Measurements from ENCODE around the gene CIAO1.

Gene CIAO1

DNA sequence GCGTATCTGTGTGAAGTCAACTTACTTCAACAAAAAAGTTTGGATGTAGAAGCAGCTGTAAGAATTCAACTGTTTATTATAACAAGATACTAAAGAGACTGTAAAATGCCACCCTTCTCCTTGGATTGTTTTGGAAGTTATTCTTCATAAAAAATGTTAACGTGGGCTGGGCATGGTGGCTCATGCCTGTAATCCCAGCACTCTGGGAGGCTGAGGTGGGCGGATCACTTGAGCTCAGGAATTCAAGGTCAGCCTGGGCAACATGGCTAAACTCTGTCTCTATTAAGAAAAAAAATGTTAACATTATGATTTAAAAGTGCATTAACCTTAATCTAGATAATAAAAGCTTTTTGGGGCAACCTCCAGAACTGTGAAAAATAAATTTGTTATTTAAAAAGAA lies 7.7 kb downstream of the CIAO1 start:
- TF ChIP-seq FOXP2 (optimal IDR thresholded peaks at IDR 0.05; ENCODE audit: borderline replicate concordance, extremely low read depth, extremely low read length, insufficient read depth) (no peak), POLR2AphosphoS5 (IDR thresholded peaks at IDR 0.05; ENCODE audit: low read depth, low read length) (no peak), SIN3A (IDR thresholded peaks at IDR 0.05; ENCODE audit: borderline replicate concordance, insufficient read depth, low read length) (no peak), TAF1 (IDR thresholded peaks at IDR 0.05; ENCODE audit: borderline replicate concordance, insufficient read depth, low read length) (no peak)
- TF ChIP-seq, protein P1, sequence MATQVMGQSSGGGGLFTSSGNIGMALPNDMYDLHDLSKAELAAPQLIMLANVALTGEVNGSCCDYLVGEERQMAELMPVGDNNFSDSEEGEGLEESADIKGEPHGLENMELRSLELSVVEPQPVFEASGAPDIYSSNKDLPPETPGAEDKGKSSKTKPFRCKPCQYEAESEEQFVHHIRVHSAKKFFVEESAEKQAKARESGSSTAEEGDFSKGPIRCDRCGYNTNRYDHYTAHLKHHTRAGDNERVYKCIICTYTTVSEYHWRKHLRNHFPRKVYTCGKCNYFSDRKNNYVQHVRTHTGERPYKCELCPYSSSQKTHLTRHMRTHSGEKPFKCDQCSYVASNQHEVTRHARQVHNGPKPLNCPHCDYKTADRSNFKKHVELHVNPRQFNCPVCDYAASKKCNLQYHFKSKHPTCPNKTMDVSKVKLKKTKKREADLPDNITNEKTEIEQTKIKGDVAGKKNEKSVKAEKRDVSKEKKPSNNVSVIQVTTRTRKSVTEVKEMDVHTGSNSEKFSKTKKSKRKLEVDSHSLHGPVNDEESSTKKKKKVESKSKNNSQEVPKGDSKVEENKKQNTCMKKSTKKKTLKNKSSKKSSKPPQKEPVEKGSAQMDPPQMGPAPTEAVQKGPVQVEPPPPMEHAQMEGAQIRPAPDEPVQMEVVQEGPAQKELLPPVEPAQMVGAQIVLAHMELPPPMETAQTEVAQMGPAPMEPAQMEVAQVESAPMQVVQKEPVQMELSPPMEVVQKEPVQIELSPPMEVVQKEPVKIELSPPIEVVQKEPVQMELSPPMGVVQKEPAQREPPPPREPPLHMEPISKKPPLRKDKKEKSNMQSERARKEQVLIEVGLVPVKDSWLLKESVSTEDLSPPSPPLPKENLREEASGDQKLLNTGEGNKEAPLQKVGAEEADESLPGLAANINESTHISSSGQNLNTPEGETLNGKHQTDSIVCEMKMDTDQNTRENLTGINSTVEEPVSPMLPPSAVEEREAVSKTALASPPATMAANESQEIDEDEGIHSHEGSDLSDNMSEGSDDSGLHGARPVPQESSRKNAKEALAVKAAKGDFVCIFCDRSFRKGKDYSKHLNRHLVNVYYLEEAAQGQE (IDR thresholded peaks at IDR 0.05; ENCODE audit: insufficient read depth in 1 of 2, low read depth in 2 of 2, low read length in 2 of 2): no peak

DNA sequence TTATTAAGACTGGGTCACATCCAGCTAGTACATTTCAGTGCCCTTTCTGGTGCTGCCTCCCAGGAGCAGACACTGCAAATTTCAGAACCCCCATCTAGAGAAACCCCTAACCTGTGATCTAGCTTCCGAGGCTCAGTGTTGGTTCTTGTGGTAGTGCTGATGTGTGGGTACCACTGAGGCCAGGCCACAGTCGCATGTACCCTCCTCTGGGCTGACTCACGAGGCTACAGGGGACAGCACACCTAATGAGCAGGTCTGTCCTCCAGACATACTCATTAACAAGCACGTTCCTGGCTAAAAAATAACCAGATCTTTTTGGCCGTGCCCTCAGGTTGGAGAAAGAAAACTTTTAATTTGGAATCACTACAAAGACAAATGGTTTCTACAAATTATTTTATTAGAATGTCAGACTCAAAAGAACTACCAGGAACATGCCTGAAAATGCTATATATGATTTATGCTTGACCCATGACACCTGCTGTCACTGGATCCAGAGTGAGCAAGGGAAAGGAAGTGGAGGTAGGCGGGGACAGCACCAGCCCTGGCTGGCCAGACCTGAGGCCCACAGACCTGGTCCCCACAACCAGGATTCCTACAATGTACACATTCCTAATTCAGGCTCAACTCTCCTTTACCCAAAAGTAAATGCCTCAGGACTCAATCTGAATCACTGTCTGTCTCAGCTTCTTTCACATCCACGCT lies 8.5 kb downstream of the CIAO1 start:
- TF ChIP-seq POLR2AphosphoS5 (IDR thresholded peaks at IDR 0.05; ENCODE audit: low read depth, low read length) (no peak), TAF1 (IDR thresholded peaks at IDR 0.05; ENCODE audit: borderline replicate concordance, insufficient read depth, low read length) (no peak), FOXP2 (optimal IDR thresholded peaks at IDR 0.05; ENCODE audit: borderline replicate concordance, extremely low read depth, extremely low read length, insufficient read depth) (no peak), SIN3A (IDR thresholded peaks at IDR 0.05; ENCODE audit: borderline replicate concordance, insufficient read depth, low read length) (no peak)
- TF ChIP-seq, protein P1 (IDR thresholded peaks at IDR 0.05; ENCODE audit: insufficient read depth in 1 of 2, low read depth in 2 of 2, low read length in 2 of 2): no peak

DNA sequence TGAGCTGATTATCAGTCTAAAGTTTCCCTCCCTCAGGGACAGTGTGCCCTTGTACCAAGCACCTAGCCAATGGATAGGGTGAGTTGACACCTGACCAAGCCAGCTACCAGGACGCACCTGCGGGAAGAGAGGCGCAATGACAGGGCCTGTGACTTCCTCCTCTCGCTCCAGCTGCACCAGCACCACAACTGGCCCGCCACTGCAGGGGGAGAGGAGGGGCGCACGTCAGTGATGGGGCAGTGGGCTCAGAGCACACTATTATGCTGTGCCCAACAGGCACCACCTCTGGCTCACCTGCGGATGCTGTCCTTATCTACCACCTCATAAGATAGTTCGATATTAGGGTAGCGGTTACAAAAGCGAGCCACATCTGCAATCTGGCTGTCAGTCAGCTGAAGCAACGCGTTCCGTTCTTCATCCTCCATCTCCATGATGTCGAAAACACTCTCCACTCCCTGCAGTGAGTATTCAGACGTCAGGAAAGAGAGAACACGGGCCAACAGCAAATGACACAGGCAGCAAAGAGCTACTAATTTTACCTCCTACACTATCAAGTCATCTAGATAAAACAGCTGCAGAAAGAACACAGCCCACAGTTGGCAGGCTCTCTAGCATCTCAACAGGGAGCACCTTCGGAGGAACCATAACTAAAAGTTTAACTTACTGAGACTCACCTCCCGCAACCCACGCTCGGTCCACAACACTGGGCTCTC lies 10.9 kb downstream of the CIAO1 start:
- TF ChIP-seq FOXP2 (optimal IDR thresholded peaks at IDR 0.05; ENCODE audit: borderline replicate concordance, extremely low read depth, extremely low read length, insufficient read depth): no peak
- no peak for TF ChIP-seq TAF1 (IDR thresholded peaks at IDR 0.05; ENCODE audit: borderline replicate concordance, insufficient read depth, low read length)
- TF ChIP-seq, protein P1 (IDR thresholded peaks at IDR 0.05; ENCODE audit: insufficient read depth in 1 of 2, low read depth in 2 of 2, low read length in 2 of 2): no peak
- no peak for TF ChIP-seq POLR2AphosphoS5 (IDR thresholded peaks at IDR 0.05; ENCODE audit: low read depth, low read length)
- TF ChIP-seq SIN3A (IDR thresholded peaks at IDR 0.05; ENCODE audit: borderline replicate concordance, insufficient read depth, low read length): no peak

DNA sequence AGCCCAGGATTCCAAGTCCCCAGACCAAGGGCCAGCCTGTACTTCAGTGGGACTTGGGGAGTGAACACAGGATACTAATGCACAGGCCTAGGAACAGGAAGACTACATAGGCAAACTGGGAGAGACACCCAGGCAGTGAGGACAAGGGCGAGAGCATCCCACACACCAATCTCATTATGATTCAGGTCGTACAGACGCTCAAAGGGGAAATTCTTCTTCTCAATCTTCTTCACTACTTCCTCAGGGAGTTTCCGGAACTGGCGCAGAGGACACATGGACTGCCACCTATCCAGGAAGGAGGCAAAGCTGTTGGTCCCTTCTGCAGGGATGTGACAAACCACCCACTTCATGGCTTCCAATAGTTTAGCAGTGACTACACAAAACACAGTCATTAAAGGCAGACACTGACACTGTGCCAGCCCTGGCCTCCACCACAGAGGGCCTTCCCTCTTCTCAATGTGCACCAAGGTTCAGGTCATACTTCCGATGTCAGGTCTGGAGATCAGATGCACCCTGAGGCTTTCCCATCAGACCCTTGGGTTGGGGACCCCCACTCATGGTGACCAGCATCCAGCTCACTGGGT lies 21.3 kb downstream of the CIAO1 start:
- TF ChIP-seq FOXP2 (optimal IDR thresholded peaks at IDR 0.05; ENCODE audit: borderline replicate concordance, extremely low read depth, extremely low read length, insufficient read depth): no peak
- no peak for TF ChIP-seq POLR2AphosphoS5 (IDR thresholded peaks at IDR 0.05; ENCODE audit: low read depth, low read length)
- TF ChIP-seq TAF1 (IDR thresholded peaks at IDR 0.05; ENCODE audit: borderline replicate concordance, insufficient read depth, low read length): no peak
- TF ChIP-seq, protein P1 (IDR thresholded peaks at IDR 0.05; ENCODE audit: insufficient read depth in 1 of 2, low read depth in 2 of 2, low read length in 2 of 2): no peak
- TF ChIP-seq SIN3A (IDR thresholded peaks at IDR 0.05; ENCODE audit: borderline replicate concordance, insufficient read depth, low read length): no peak
